Heart right ventricle (tissue), 16 donors: ENCODE measurements around the gene FTO. TPM values are rescaled to one million over a fixed set of nuclear protein-coding genes. Genes with fewer than 3 reads are reported as not detected.

Experiments used
- ATAC-seq, 8 donors: fragments of 200-7000 bp; cut with Tn5 transposase; one replicate each; pipeline ENCODE4 v1.9.1; 2020; ENCODE audit warnings: mild to moderate bottlenecking in 8 of 8, moderate library complexity in 8 of 8, moderate number of reproducible peaks in 1 of 8
- DNase-seq, 2 donors: peaks; one replicate each; pipeline ENCODE4 v3.0.0-alpha.2; 2020
- H3K27ac ChIP-seq, 10 donors: fragments of 200-600 bp; sonication (generic) in 2 of 10; one replicate each; pipeline versions ENCODE4 v1.5.0 to v1.8.0; 2020 to 2022; ENCODE audit warnings: mild to moderate bottlenecking in 3 of 10
- H3K27me3 ChIP-seq, 7 donors: fragments of 200-600 bp; one replicate each; pipeline ENCODE4 v1.8.0; 2021 to 2022; ENCODE audit warnings: mild to moderate bottlenecking in 2 of 7
- H3K36me3 ChIP-seq, 9 donors: fragments of 200-600 bp; sonication (generic) in 1 of 9; one replicate each; pipeline versions ENCODE4 v1.5.0 to v1.8.0; 2020 to 2022; ENCODE audit warnings: mild to moderate bottlenecking in 2 of 9
- H3K4me1 ChIP-seq, 9 donors: fragments of 200-600 bp; sonication (generic) in 1 of 9; one replicate each; pipeline versions ENCODE4 v1.5.0 to v1.8.0; 2020 to 2022; ENCODE audit warnings: mild to moderate bottlenecking in 4 of 9
- H3K4me3 ChIP-seq, 10 donors: fragments of 200-600 bp; sonication (generic) in 2 of 10; one replicate each; pipeline versions ENCODE4 v1.5.0 to v1.8.0; 2020 to 2022; ENCODE audit warnings: mild to moderate bottlenecking in 7 of 10, moderate library complexity in 2 of 10
- H3K9me3 ChIP-seq, 11 donors: fragments of 200-600 bp in 10 of 11; sonication (generic) in 2 of 11; one replicate each; pipeline versions ENCODE4 v1.5.0 to v1.8.0; 2013 to 2022; ENCODE audit warnings: mild to moderate bottlenecking in 2 of 11, control low read depth in 1 of 11, moderate library complexity in 1 of 11
- WGBS, 2 donors: extraction: QIAGEN DNeasy Blood & Tissue Kit; methylation state at CpG; one replicate each; pipeline ENCODE4 v1.1.7; 2013; ENCODE audit warnings: inconsistent platforms in 1 of 2; 5-methylcytosine and 5-hydroxymethylcytosine counted together
- intact Hi-C, 10 donors: fragments of 100-400 bp; cut with DNase I; formaldehyde crosslinking; loops; one replicate each; pipeline versions ENCODE4 v1.11.1 to v1.14.2; 2022
- polyA plus RNA-seq, 2 donors: library from polyadenylated mRNA; stranded (reverse); fragments of 200-250 nt; gene quantifications; one replicate each; pipeline ENCODE4 v1.2.3, GENCODE V29; 2013
- total RNA-seq, 10 donors: library from RNA; stranded (reverse); fragmentation: NEBNext Ultra II Directional in 3 of 10; extraction: Animal tissue kit (Norgen Biotek cat#: 25700) in 3 of 10; gene quantifications; one replicate each; pipeline versions ENCODE4 v1.2.1 to v1.2.4, GENCODE V29; 2021 to 2023
- TF ChIP-seq, protein P1 (sequence below), 9 donors: fragments of 200-600 bp; sonication (generic) in 2 of 9; IDR thresholded peaks; one replicate each; pipeline versions ENCODE4 v1.5.0 to v1.8.0; 2021 to 2022; ENCODE audit warnings: antibody characterized with exemption in 9 of 9, mild to moderate bottlenecking in 5 of 9, moderate library complexity in 1 of 9
- donor health status: Arrhythmogenic right ventricular cardiomyopathy.
- donor health status: ischemic (EF 13 %, LVEDD 7.1; RV severe dilation, severe dysfunction).
- donor health status: healthy with polysubstance abuse.
- donor health status: DM: no; HTN: yes; CAD: no.
- donor health status: DM: no; HTN: no; CAD: no.
- donor health status: ischemic (EF 25% LVEDD 6.9; RV normal size, moderate dysfunction).
- donor health status: ischemic (EF 25% LVEDD 5.7; RV mildly dilated, moderate dysfunction).
- donor health status: healthy.
- donor health status: DM: yes; HTN: yes; CAD: no.
- donor health status: Ischemic cardiomyopathy.
- donor health status: ischemic (EF 35%, LVEDD 5.7; RV mildly dilated, moderate dysfunction).
- donor health status: nonischemic (EF 11% LVEDD 7.7; RV severe dilation, severe dysfunction).
- donor health status: DM: yes; HTN: yes; CAD: no.
- donor health status: PGD.
- donor health status: ischemic (EF 29% LVEDD 5.4; RV normal size, mild dysfunction).
- donor health status: nonischemic (EF 23%, LVEDD 6.1; RV moderate dilation, normal function).

Gene FTO
- total and polyA plus RNA-seq, 12 donors = 8.5 to 103 (median 90.0) TPM

DNA sequence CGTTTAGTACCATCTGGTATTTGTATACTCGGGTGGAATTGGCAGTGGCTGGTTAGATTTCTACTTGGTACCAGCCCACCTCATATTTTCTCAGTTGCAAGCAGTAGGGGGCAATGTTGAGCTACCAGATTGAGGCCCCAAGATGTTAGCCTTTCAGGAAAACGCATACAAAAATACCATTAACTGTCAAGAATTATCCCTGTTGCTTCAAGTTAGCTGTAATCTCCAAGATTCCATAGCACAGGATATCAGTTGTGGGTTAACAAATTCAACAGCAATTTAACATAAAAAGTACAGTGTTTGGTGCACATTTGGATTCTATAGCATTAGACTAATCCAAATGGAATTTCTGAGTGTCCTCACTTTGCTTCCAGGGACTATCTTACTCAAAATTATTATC lies 188.2 kb downstream of the FTO start:
- peak in 1 of 2 donors; percentile 55 for DNase-seq
- Histone ChIP-seq H3K9me3 (no peaks in the 10 kb centered on the region), H3K4me3 (no peak overlapping the region), H3K36me3 (peaks cover 0 to 34% (median 5%) of the 10 kb centered on the region in 9 donors), H3K27me3 (no peaks in the 10 kb centered on the region), H3K27ac (no peak overlapping the region), H3K4me1 (peaks cover 4 to 43% (median 31%) of the 10 kb centered on the region in 9 donors)
- WGBS, 2 donors = 11 to 14% methylated on average over 3 of the region's 3 CpGs
- intact Hi-C loops = loop anchor here in 5 of 10 donors (5.0 to 10.0 kb wide), 6 partner anchors 300 to 1033 kb away; partner anchors contain the start of gene IRX3 (in 2 of the 5)
- peak in 7 of 8 donors; percentile 58 to 84 (median 69) for ATAC-seq
- TF ChIP-seq, protein P1, sequence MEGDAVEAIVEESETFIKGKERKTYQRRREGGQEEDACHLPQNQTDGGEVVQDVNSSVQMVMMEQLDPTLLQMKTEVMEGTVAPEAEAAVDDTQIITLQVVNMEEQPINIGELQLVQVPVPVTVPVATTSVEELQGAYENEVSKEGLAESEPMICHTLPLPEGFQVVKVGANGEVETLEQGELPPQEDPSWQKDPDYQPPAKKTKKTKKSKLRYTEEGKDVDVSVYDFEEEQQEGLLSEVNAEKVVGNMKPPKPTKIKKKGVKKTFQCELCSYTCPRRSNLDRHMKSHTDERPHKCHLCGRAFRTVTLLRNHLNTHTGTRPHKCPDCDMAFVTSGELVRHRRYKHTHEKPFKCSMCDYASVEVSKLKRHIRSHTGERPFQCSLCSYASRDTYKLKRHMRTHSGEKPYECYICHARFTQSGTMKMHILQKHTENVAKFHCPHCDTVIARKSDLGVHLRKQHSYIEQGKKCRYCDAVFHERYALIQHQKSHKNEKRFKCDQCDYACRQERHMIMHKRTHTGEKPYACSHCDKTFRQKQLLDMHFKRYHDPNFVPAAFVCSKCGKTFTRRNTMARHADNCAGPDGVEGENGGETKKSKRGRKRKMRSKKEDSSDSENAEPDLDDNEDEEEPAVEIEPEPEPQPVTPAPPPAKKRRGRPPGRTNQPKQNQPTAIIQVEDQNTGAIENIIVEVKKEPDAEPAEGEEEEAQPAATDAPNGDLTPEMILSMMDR (IDR thresholded peaks at IDR 0.05) = peak; percentile 50 to 84 (median 75)

DNA sequence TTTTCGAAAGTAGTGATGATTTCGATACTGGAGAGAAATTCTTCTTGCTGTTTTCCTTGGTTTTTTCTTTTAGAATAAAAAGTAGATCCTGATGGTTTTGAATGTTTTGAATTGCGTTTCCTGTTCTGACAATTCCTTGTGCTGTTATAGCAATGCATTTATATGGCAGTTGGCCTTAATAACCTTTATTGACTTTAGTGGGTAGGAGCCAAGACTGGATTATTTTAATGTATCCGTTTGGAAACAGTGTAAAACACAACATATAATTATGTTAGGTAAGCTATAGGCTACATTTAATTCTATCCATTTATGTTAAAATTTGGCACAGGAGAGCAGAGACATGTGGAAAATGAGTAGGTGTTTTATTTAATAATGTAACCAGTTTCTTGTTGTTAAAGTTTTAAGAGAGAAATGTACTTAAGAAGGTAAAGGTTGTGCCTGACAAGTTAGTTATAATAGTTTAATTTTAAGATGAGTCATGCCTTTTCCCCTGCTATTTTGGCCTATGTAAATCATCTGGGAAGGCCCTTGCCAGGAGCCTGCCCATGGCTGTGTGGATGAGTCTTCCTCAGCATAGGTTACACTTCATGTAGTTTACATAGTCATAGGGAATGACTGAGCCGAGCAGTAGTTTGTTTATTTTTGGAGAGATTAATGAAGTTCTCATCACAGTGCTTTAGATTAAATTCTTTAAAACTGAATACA lies 189.9 kb downstream of the FTO start:
- no peaks in the 10 kb centered on the region for H3K27me3 ChIP-seq
- WGBS, 2 donors = 68% methylated on average over 5 of the region's 5 CpGs
- DNase-seq (no peak), ATAC-seq (peak in 7 of 8 donors; percentile 55 to 88 (median 72))
- TF ChIP-seq, protein P1 (IDR thresholded peaks at IDR 0.05) = no peak
- H3K4me1 ChIP-seq = peaks cover 4 to 43% (median 31%) of the 10 kb centered on the region in 9 donors
- H3K36me3 ChIP-seq = peaks cover 0 to 21% (median 0%) of the 10 kb centered on the region in 9 donors
- peak overlapping the region in 6 of 10 donors; percentile 8 to 63 (median 40) for H3K27ac ChIP-seq
- no peaks in the 10 kb centered on the region for H3K9me3 ChIP-seq
- intact Hi-C loops = loop anchor here in 5 of 10 donors (5.0 to 10.0 kb wide), 6 partner anchors 298 to 1031 kb away; partner anchors contain the start of gene IRX3 (in 2 of the 5)
- no peak overlapping the region for H3K4me3 ChIP-seq

DNA sequence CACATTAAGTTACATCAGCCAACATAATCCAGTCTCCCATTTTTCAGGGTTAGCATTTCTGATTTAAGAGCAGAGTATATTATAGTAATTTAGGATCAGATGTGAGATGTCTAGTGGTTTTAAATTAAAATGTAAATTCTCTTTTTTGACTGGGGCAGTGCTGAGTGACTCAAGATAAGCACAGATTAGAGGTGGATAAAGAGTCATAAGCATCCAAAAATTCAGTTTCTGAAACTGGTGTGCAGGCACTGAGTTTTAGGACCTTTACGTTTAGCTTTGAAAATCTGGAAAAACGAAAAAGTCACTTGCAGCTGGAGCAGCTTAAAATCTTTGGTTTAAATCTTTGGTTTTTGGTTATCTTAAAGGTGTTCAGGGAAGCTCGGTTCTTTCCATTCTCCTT lies 190.7 kb downstream of the FTO start:
- Histone ChIP-seq H3K4me3 (no peak overlapping the region), H3K27me3 (no peaks in the 10 kb centered on the region), H3K36me3 (peaks cover 0 to 13% (median 0%) of the 10 kb centered on the region in 9 donors), H3K9me3 (no peaks in the 10 kb centered on the region), H3K4me1 (peaks cover 4 to 48% (median 31%) of the 10 kb centered on the region in 9 donors), H3K27ac (peak overlapping the region in 1 of 10 donors; percentile 45)
- intact Hi-C loops = loop anchor here in 5 of 10 donors (5.0 to 10.0 kb wide), 6 partner anchors 298 to 1030 kb away; partner anchors contain the start of gene IRX3 (in 2 of the 5)
- ATAC-seq (no peak), DNase-seq (no peak)
- WGBS, 2 donors = 94 to 97% methylated on average over 3 of the region's 3 CpGs
- TF ChIP-seq, protein P1 (IDR thresholded peaks at IDR 0.05) = no peak

DNA sequence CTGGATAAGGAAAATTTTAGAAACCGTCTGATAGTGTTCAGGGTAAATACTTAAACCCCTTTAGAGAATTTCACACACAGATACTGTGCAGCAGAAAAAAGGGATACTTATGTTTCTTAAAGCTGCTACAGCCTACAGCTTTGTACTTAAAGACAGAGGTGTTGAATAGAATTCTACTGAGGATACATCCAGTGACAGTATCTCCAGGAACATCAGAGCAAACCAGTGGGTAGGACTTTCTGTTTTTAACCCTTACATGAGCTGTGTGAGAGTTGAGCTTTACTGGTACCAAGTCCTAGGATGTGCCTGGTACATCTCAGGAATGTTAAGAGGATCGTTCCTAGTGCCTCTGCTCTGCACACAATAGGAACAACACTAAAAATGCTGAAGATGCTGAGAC lies 191.5 kb downstream of the FTO start:
- TF ChIP-seq, protein P1 (IDR thresholded peaks at IDR 0.05) = no peak
- Histone ChIP-seq H3K27ac (no peak overlapping the region), H3K36me3 (peaks cover 0 to 6% (median 0%) of the 10 kb centered on the region in 9 donors), H3K4me1 (peaks cover 4 to 51% (median 31%) of the 10 kb centered on the region in 9 donors), H3K27me3 (no peaks in the 10 kb centered on the region), H3K4me3 (no peak overlapping the region), H3K9me3 (no peaks in the 10 kb centered on the region)
- no peak for ATAC-seq
- DNase-seq = no peak
- WGBS, 2 donors = 75 to 76% methylated on average over 2 of the region's 2 CpGs
- intact Hi-C loops = loop anchor here in 5 of 10 donors (10.0 kb wide), 4 partner anchors 299 to 1029 kb away; partner anchors contain the start of gene IRX3 (in 2 of the 5)
